Measurements from ENCODE around the gene FYCO1. TPM values are rescaled to one million over a fixed set of nuclear protein-coding genes. Genes with fewer than 3 reads are reported as not detected.

The FYCO1 gene
- total and polyA plus RNA-seq, 9 of the 15 experiments (the other 6 are each of a cell fraction or from before 2014, with no cell fraction given) = 2.1 to 13.8 (median 7.4) TPM

GRCh38 chr3:46027736-46028397 lies 32.2 kb upstream of the FYCO1 start:
- FAIRE-seq = no peak
- no peak for TF ChIP-seq ZNF57 (CRISPR knock-in tag; IDR thresholded peaks at IDR 0.05)
- no peak for TF ChIP-seq ZNF589 (CRISPR knock-in tag; IDR thresholded peaks at IDR 0.05; ENCODE audit: low read depth)
- no peak for TF ChIP-seq TAF7 (tag; IDR thresholded peaks at IDR 0.05)
- TF ChIP-seq ZFP36 (IDR thresholded peaks at IDR 0.05; ENCODE audit: low read depth, low read length, partially characterized antibody) = peak; percentile 84
- no peak for TF ChIP-seq TAF1 (IDR thresholded peaks at IDR 0.05; ENCODE audit: control insufficient read depth, extremely low read depth, insufficient read depth, low read length, severe bottlenecking)
- TF ChIP-seq PML (IDR thresholded peaks at IDR 0.05; ENCODE audit: low read length) = no peak
- TF ChIP-seq EHMT2 (IDR thresholded peaks at IDR 0.05) = no peak
- TF ChIP-seq, protein P1, sequence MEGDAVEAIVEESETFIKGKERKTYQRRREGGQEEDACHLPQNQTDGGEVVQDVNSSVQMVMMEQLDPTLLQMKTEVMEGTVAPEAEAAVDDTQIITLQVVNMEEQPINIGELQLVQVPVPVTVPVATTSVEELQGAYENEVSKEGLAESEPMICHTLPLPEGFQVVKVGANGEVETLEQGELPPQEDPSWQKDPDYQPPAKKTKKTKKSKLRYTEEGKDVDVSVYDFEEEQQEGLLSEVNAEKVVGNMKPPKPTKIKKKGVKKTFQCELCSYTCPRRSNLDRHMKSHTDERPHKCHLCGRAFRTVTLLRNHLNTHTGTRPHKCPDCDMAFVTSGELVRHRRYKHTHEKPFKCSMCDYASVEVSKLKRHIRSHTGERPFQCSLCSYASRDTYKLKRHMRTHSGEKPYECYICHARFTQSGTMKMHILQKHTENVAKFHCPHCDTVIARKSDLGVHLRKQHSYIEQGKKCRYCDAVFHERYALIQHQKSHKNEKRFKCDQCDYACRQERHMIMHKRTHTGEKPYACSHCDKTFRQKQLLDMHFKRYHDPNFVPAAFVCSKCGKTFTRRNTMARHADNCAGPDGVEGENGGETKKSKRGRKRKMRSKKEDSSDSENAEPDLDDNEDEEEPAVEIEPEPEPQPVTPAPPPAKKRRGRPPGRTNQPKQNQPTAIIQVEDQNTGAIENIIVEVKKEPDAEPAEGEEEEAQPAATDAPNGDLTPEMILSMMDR (IDR thresholded peaks at IDR 0.05 in 2 of 3, conservative IDR thresholded peaks at IDR 0.05 in 1 of 3; ENCODE audit: insufficient read depth in 2 of 3, low read depth in 1 of 3, low read length in 3 of 3) = peak in 2 of 3 experiments; percentile 23 to 30; a peak in 2 of 6 replicates
- TF ChIP-seq, protein P2, sequence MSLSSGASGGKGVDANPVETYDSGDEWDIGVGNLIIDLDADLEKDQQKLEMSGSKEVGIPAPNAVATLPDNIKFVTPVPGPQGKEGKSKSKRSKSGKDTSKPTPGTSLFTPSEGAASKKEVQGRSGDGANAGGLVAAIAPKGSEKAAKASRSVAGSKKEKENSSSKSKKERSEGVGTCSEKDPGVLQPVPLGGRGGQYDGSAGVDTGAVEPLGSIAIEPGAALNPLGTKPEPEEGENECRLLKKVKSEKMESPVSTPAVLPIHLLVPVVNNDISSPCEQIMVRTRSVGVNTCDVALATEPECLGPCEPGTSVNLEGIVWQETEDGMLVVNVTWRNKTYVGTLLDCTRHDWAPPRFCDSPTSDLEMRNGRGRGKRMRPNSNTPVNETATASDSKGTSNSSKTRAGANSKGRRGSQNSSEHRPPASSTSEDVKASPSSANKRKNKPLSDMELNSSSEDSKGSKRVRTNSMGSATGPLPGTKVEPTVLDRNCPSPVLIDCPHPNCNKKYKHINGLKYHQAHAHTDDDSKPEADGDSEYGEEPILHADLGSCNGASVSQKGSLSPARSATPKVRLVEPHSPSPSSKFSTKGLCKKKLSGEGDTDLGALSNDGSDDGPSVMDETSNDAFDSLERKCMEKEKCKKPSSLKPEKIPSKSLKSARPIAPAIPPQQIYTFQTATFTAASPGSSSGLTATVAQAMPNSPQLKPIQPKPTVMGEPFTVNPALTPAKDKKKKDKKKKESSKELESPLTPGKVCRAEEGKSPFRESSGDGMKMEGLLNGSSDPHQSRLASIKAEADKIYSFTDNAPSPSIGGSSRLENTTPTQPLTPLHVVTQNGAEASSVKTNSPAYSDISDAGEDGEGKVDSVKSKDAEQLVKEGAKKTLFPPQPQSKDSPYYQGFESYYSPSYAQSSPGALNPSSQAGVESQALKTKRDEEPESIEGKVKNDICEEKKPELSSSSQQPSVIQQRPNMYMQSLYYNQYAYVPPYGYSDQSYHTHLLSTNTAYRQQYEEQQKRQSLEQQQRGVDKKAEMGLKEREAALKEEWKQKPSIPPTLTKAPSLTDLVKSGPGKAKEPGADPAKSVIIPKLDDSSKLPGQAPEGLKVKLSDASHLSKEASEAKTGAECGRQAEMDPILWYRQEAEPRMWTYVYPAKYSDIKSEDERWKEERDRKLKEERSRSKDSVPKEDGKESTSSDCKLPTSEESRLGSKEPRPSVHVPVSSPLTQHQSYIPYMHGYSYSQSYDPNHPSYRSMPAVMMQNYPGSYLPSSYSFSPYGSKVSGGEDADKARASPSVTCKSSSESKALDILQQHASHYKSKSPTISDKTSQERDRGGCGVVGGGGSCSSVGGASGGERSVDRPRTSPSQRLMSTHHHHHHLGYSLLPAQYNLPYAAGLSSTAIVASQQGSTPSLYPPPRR (CRISPR knock-in tag; IDR thresholded peaks at IDR 0.05; ENCODE audit: borderline replicate concordance) = no peak
- 0 out of 2 replicates have a peak, but pooled peaks have one; percentile 49 for TF ChIP-seq TRIM28 (IDR thresholded peaks at IDR 0.05)
- peak; percentile 14 to 23; a peak in 1 of 4 replicates for TF ChIP-seq RAD21 (CRISPR knock-in tag; conservative IDR thresholded peaks at IDR 0.05 in 1 of 2, IDR thresholded peaks at IDR 0.05 in 1 of 2)
- TF ChIP-seq ZNF75A (CRISPR knock-in tag; IDR thresholded peaks at IDR 0.05) = no peak
- no peak for TF ChIP-seq STAG1 (CRISPR knock-in tag; IDR thresholded peaks at IDR 0.05; ENCODE audit: borderline replicate concordance)

More at GRCh38 chr3:46027736-46028397, 32.2 kb upstream of the FYCO1 start:
- Histone ChIP-seq H3K27me3 (ENCODE audit: control insufficient read depth in 2 of 2, insufficient read depth in 2 of 2, low read length in 2 of 2) (peaks cover 0 to 17% of the 10 kb centered on the region in 2 experiments; a peak in 3 of 5 replicates), H3K27ac (ENCODE audit: extremely low read depth, low read depth, low read length) (no peak overlapping the region), H3K4me3 (no peak overlapping the region), H3K4me1 (replicated peaks in 1 of 2; ENCODE audit: control insufficient read depth in 2 of 2, insufficient read depth in 2 of 2, low read length in 2 of 2) (peaks cover 2 to 5% of the 10 kb centered on the region in 2 experiments; a peak in 3 of 5 replicates), H3K4me2 (ENCODE audit: insufficient read depth, low read length) (no peak overlapping the region), H4K20me1 (replicated peaks; ENCODE audit: control insufficient read depth, insufficient read depth, low read length) (no peaks in the 10 kb centered on the region), H3K36me3 (ENCODE audit: control insufficient read depth, insufficient read depth, low read length) (no peaks in the 10 kb centered on the region), H2AFZ (ENCODE audit: low read depth, low read length) (no peak overlapping the region; the same call in 1 of the 2 replicates), H3K9me1 (ENCODE audit: control insufficient read depth, insufficient read depth, low read length) (no peaks in the 10 kb centered on the region), H3K9me3 (replicated peaks; ENCODE audit: control insufficient read depth, insufficient read depth, low read depth, low read length) (peaks cover 4% of the 10 kb centered on the region; the same call in 1 of the 2 replicates), H3K79me2 (ENCODE audit: control insufficient read depth, insufficient read depth, low read length) (no peaks in the 10 kb centered on the region), H3K9ac (ENCODE audit: insufficient read depth in 1 of 2, low read depth in 2 of 2, low read length in 2 of 2) (no peak overlapping the region)
- no TSS peak for BruUV-seq (replicated peaks)
- ATAC-seq (peak; percentile 50; the same call in 1 of the 3 replicates), DNase-seq (ENCODE audit: extremely low read depth in 1 of 4, low spot score in 3 of 4) (peak in 1 of 4 experiments; percentile 38)
- 2% methylated on average over 6 of the region's 6 CpGs for WGBS (ENCODE audit: insufficient coverage, low coverage, missing lambda C conversion rate)
- POLR2A ChIA-PET = interaction anchor here (0.7 kb wide), 1 partner anchor 22 kb away, joined by 3 read pairs; no protein-coding TSS in a partner anchor
- intact Hi-C loops (cut with micrococcal nuclease) = no loop called here
- CTCF ChIA-PET (ENCODE audit: low intra/inter-chr PET ratio) = no interaction called here
- in situ Hi-C loops (cut with MboI) = no loop called here

Data from K562 (cell line).